HFFc6 (cell line): ENCODE results near the gene FBXO15. TPM values are rescaled to one million over a fixed set of nuclear protein-coding genes. Genes with fewer than 3 reads are reported as not detected.

Experiments
- DNase-seq: peaks from one replicate; pipeline ENCODE4 v3.0.0-alpha.2; 2018
- H3K27ac Mint-ChIP-seq: 2 replicates; pipeline ENCODE4 v1.8.0; 2020; ENCODE audit warnings: mild to moderate bottlenecking, mixed read lengths
- H3K27me3 Mint-ChIP-seq: 2 replicates; pipeline ENCODE4 v1.8.0; 2021; ENCODE audit warnings: mild to moderate bottlenecking, moderate library complexity, mixed read lengths; ENCODE audit not compliant: insufficient read depth
- H3K36me3 Mint-ChIP-seq: 2 replicates; pipeline ENCODE4 v1.8.0; 2021; ENCODE audit warnings: low read depth, mixed read lengths
- H3K4me1 Mint-ChIP-seq: 2 replicates; pipeline ENCODE4 v1.8.0; 2020; ENCODE audit warnings: low read depth, mixed read lengths
- H3K4me3 Mint-ChIP-seq: 2 replicates; pipeline ENCODE4 v1.8.0; 2020; ENCODE audit warnings: mild to moderate bottlenecking, moderate library complexity, mixed read lengths
- H3K9me3 Mint-ChIP-seq: 2 replicates; pipeline ENCODE4 v1.8.0; 2020; ENCODE audit warnings: mild to moderate bottlenecking, mixed read lengths
- total RNA-seq, 6 experiments: library from RNA; stranded (reverse); fragmentation: NEBNext Ultra II Directional; extraction: Animal tissue kit (Norgen Biotek cat#: 25700); gene quantifications; 2 replicates in 1 of 6; 3 replicates in 5 of 6; pipeline ENCODE4 v1.2.3, GENCODE V29; 2021
- TF ChIP-seq, protein P1 (sequence below): fragments of 200-600 bp; sonication (generic); IDR thresholded peaks from 2 replicates; pipeline ENCODE4 v1.5.0; 2021; ENCODE audit warnings: antibody characterized with exemption, mild to moderate bottlenecking

FBXO15 gene
- total RNA-seq, 6 experiments from 2014 or later, result 0.71 to 2.2 (median 1.1) TPM

DNA sequence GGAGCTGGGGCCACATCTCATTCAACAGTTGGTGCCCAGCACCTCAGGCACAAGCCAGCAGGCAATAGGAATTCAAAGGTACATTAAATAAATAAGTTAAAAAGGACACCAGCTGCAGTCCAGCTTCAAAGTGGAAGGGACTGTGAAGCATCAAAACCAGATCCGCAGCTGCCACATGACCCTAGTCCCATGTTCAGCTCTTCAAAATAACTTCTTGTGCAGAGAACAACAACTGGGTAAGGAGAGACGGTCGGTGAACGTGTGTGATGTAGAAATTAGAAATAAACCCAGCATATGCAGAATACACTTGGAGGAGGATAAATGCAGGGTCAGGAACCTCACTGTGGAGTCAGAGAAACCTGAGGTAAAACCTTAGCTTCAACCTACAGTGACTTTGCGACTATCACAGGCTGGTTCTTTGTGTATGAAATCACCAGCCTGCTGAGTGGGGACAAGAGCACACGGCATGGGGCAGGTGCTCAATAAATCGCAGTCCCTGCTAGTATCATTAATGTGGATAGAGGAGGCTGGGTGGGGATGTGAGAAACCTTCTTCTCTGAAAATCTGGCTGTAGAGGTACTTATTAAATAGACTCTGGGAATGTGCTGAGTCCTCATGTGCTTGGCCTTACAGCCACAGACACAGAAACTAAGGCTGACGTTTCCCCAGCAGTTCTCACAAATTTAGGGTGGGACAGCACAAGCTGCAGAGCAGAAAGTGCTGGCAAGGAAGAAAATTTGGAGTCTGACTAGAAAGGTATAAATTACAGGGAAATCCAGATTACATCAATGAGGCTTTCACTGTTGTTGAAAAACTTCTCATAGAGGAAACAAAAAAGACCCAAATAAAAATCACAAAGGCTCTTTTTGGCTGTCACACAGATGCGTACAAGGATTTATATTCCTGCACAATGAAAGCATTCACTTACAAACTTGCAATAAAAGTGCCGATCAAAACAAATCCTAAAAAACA is 20.7 kb downstream of the FBXO15 start:
- H3K36me3 Mint-ChIP-seq, result no peaks in the 10 kb centered on the region
- H3K9me3 Mint-ChIP-seq, result no peaks in the 10 kb centered on the region
- DNase-seq, result no peak
- no peak overlapping the region for H3K4me3 Mint-ChIP-seq
- no peak overlapping the region for H3K27ac Mint-ChIP-seq
- peaks cover 20% of the 10 kb centered on the region for H3K4me1 Mint-ChIP-seq
- TF ChIP-seq, protein P1, sequence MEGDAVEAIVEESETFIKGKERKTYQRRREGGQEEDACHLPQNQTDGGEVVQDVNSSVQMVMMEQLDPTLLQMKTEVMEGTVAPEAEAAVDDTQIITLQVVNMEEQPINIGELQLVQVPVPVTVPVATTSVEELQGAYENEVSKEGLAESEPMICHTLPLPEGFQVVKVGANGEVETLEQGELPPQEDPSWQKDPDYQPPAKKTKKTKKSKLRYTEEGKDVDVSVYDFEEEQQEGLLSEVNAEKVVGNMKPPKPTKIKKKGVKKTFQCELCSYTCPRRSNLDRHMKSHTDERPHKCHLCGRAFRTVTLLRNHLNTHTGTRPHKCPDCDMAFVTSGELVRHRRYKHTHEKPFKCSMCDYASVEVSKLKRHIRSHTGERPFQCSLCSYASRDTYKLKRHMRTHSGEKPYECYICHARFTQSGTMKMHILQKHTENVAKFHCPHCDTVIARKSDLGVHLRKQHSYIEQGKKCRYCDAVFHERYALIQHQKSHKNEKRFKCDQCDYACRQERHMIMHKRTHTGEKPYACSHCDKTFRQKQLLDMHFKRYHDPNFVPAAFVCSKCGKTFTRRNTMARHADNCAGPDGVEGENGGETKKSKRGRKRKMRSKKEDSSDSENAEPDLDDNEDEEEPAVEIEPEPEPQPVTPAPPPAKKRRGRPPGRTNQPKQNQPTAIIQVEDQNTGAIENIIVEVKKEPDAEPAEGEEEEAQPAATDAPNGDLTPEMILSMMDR, result no peak
- peaks cover 6% of the 10 kb centered on the region for H3K27me3 Mint-ChIP-seq

DNA sequence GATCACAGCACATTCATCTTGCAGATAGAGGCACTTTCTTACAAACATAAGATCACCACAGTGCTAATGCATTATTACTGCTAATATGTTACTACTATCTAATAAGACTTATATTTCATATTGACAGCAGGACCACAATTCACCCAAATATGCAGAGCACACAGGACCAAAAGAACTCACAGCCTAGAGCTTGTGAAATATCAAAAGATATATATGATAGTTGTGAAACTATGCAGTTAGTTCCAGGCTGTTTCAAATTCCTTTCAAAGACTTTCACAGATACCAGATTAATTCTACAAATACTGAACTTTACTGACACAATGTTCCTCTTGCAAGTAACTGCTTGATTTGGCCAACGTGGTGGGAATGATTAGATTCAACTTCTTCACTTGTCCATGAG is 23.0 kb downstream of the FBXO15 start:
- no peaks in the 10 kb centered on the region for H3K36me3 Mint-ChIP-seq
- no peak overlapping the region for H3K4me3 Mint-ChIP-seq
- no peak overlapping the region for H3K27ac Mint-ChIP-seq
- no peaks in the 10 kb centered on the region for H3K9me3 Mint-ChIP-seq
- DNase-seq, result no peak
- TF ChIP-seq, protein P1, result no peak
- peaks cover 29% of the 10 kb centered on the region for H3K4me1 Mint-ChIP-seq
- peaks cover 6% of the 10 kb centered on the region for H3K27me3 Mint-ChIP-seq

DNA sequence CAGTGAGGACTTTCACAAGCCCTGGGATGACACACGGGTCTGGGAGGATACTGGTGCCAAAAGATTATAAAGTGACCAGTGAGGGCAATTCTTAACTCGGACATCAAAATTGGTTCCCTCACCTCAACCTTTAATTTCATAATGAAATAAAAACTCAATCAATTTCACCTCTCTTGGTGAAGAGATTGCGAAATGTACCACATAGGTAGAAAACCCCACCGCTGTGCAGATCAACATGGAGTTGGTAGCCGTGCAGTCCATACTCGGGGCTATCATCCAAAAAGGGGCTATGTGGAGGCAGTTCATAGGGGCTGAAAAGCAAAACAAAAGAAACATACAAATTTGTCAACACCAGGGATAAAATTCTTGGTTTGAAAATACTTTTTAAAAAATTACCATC is 24.4 kb downstream of the FBXO15 start:
- no peak overlapping the region for H3K27ac Mint-ChIP-seq
- no peaks in the 10 kb centered on the region for H3K9me3 Mint-ChIP-seq
- peaks cover 6% of the 10 kb centered on the region for H3K27me3 Mint-ChIP-seq
- H3K4me1 Mint-ChIP-seq, result peaks cover 29% of the 10 kb centered on the region
- H3K4me3 Mint-ChIP-seq, result no peak overlapping the region
- no peak for DNase-seq
- TF ChIP-seq, protein P1, result no peak
- no peaks in the 10 kb centered on the region for H3K36me3 Mint-ChIP-seq

DNA sequence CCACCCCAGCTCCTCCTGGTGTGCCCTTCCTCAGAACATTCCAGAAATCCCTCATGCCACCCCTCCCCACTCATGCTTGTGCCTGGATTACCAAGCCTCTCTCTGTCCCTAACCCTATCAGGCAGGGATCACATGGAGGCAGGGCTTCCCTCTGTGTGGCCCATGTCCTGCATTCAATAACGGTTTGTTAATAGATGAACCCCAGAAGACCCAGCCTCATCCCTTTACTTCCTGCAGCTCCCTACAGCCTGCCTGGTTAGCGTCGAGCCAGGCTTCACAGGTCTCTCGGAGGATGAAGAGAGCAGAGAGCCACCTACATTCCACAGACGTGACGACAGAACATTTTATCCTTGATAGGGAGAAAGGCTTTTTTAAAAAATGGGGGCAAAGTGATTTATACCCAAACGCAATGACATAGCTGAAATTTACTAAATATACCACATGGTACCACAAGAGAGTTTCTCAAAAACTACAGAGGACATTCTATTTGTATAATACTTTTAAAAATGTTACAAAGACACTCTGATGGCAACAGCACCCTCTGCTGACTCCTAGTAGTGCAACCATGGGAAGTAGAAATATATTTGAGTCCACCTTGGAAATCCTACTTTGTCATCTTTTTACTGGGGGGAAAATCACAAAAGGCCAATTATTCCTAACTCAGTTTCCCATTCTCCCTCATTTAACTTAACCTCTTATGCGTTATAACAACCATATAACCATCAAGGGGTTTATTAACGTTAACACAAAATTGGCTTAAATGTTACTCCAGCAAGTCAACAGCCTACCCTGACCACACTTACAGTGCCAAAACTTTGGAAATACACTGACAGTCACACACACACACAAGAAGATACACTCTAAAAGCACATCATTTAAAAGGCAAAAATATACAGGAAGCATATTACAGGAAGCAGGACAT is 30.7 kb downstream of the FBXO15 start:
- TF ChIP-seq, protein P1, result peak; percentile 86
- H3K9me3 Mint-ChIP-seq, result peaks cover 6% of the 10 kb centered on the region
- peaks cover 52% of the 10 kb centered on the region for H3K4me1 Mint-ChIP-seq
- DNase-seq, result peak; percentile 47
- H3K27me3 Mint-ChIP-seq, result no peaks in the 10 kb centered on the region
- no peak overlapping the region for H3K4me3 Mint-ChIP-seq
- peak overlapping the region; percentile 5; the same call in 1 of the 2 replicates for H3K27ac Mint-ChIP-seq
- no peaks in the 10 kb centered on the region for H3K36me3 Mint-ChIP-seq

DNA sequence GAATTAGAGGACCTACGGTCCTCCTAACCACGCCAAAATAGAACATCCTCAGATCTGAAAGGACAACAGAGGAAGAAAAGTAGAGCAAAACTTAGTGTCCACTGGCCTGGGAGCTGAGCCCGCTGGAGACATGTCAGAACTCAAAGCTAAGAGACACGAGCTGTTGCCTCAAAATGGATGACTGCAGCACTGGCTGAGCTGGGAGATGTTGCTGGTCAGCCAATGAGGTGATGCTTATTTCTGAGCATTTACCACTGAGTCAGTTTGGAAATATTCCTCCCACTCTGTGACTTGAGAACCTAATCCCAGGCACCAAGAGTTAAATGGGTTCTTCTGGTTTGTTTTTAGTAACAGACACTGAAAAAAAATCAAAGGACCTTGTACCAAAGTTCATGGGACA is 32.6 kb downstream of the FBXO15 start:
- Mint-ChIP-seq H3K4me1 (peaks cover 38% of the 10 kb centered on the region), H3K27me3 (no peaks in the 10 kb centered on the region), H3K27ac (peak overlapping the region; percentile 79), H3K36me3 (no peaks in the 10 kb centered on the region), H3K4me3 (no peak overlapping the region), H3K9me3 (peaks cover 10% of the 10 kb centered on the region)
- DNase-seq, result peak; percentile 71
- TF ChIP-seq, protein P1, result no peak
